ENCODE results near the gene KRT8.

GRCh38 chr12:52872644-52873389 is 32.1 kb downstream of the KRT8 start:
- TF ChIP-seq CTCF (conservative IDR thresholded peaks at IDR 0.05) (no peak), ZFX (IDR thresholded peaks at IDR 0.05) (no peak)
